HG03378 (cell line): ENCODE data around the gene PLAGL1.
A peak's percentile ranks its signal among the peaks of the same experiment; 100 is the strongest.
"Not testable (repeated sequence)": the region's sequence is repeated elsewhere in the genome, so short reads cannot be mapped to it uniquely, and the experiment has no call there.

ENCODE experiments used
- ATAC-seq: cut with Tn5 transposase; IDR thresholded peaks from one replicate; pipeline ENCODE4 v1.9.1; 2021; ENCODE audit warnings: mild to moderate bottlenecking, moderate library complexity; ENCODE audit not compliant: unreplicated experiment

Gene PLAGL1

GRCh38 chr6:144008120-144008811, at the start of gene PLAGL1:
Gene PLAGL1, minus strand, starts transcription at chr6:144008259. Its CDS starts 60,123 bp downstream, at chr6:143948136.
- ATAC-seq: peak; percentile 55

- ATAC-seq: peak; percentile 85
Measured at GRCh38 chr6:144055121-144055931, 47.3 kb upstream of the PLAGL1 start.

- ATAC-seq: no peak
Measured at GRCh38 chr6:144053601-144054000, 45.5 kb upstream of the PLAGL1 start.

- ATAC-seq: no peak
Measured at GRCh38 chr6:144052488-144052887, 44.4 kb upstream of the PLAGL1 start.

- no peak for ATAC-seq
Measured at GRCh38 chr6:144049386-144049785, 41.3 kb upstream of the PLAGL1 start.

GRCh38 chr6:144047688-144048087, 39.6 kb upstream of the PLAGL1 start:
- no peak for ATAC-seq

- ATAC-seq: not testable (repeated sequence)
Measured at GRCh38 chr6:144046672-144047071, 38.6 kb upstream of the PLAGL1 start.

GRCh38 chr6:144044989-144045388, 36.9 kb upstream of the PLAGL1 start:
- ATAC-seq: not testable (repeated sequence)

- ATAC-seq: no peak
Measured at GRCh38 chr6:144036835-144037195, 28.8 kb upstream of the PLAGL1 start.

- peak; percentile 70 for ATAC-seq
Measured at GRCh38 chr6:144036064-144036834, 28.2 kb upstream of the PLAGL1 start.

- ATAC-seq: no peak
Measured at GRCh38 chr6:144035416-144035815, 27.4 kb upstream of the PLAGL1 start.

- ATAC-seq: no peak
Measured at GRCh38 chr6:144033816-144034735, 26.0 kb upstream of the PLAGL1 start.

GRCh38 chr6:144029452-144029851, 21.4 kb upstream of the PLAGL1 start:
- ATAC-seq: no peak

- peak; percentile 79 for ATAC-seq
Measured at GRCh38 chr6:144027932-144028587, 20.0 kb upstream of the PLAGL1 start.

GRCh38 chr6:144023216-144023615, 15.2 kb upstream of the PLAGL1 start:
- no peak for ATAC-seq

GRCh38 chr6:144019929-144020328, 11.9 kb upstream of the PLAGL1 start:
- no peak for ATAC-seq

GRCh38 chr6:144017166-144018094, 9.4 kb upstream of the PLAGL1 start:
- ATAC-seq: no peak

GRCh38 chr6:144013486-144013909, 5.4 kb upstream of the PLAGL1 start:
- ATAC-seq: no peak

- no peak for ATAC-seq
Measured at GRCh38 chr6:144012534-144012933, 4.5 kb upstream of the PLAGL1 start.
